Fibroblast of skin of right quadriceps (primary cell): ENCODE results near the gene BRINP2.

Experiments used
- DNase-seq: peaks from one replicate; pipeline ENCODE4 v3.0.0-alpha.2; 2013

BRINP2 gene

DNA sequence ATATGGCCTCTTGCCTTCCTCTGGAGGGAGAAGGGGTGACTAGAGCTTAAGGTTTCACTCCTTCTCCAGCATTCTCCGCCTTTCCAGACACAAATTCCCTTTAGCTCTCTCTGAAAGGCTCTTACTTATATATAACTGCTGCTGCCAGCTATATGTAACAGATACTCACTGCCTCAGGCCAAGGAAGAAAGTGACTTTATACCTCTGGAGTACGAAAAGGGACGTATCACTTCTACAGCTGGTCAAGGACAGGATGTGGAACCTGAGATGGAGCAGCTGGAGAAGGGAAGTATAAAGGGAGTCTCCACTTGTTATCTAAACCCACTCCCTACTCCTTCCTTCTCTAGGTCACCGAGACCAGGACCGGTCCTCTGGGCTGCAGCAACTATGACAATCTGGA is 102.4 kb downstream of the BRINP2 start:
- DNase-seq = no peak

DNA sequence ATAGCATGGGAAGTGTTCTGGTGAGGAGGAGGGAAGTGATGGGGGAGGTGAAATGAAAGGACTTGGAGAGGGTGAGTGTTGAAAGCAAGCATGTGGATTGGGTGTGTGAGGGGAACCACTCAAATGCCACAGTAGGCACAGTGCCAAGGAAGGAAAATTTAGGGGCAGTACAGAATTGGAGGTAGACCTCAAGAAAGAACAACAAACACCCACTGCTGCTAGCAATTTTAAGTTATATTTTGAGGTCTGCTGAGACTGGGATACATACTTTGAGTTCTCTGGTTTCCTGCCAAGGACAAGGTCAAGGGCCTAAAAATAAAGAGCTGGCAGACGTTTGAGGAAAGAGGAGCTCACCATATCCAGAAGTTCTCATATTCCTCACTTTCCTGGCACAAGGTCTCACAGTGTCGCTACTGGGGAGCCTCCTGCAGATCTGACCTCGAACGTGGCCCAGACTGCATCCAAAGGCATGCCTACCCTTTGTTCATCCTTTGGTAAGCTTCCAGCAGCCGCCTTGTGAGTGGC is 104.0 kb downstream of the BRINP2 start:
- peak; percentile 86 for DNase-seq

DNA sequence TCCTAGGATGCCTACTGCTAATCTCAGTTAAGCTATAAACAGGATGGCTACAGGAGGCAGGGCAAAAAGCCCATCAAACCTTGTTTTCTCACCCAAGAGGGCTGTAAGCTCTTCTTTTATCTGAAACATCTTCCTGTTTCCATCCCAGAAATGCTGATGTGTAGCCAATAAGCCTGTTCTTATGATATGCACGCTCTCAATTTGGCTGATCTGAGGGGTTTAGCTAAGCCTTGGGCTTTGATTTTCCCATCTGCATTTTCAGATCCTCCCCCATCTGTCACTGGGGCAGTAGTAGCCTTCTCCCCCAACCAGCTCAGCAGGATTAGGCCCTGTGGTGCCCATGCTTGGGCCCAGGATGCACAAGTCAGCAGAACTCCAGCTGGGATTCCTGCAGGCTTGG is 105.0 kb downstream of the BRINP2 start:
- no peak for DNase-seq

DNA sequence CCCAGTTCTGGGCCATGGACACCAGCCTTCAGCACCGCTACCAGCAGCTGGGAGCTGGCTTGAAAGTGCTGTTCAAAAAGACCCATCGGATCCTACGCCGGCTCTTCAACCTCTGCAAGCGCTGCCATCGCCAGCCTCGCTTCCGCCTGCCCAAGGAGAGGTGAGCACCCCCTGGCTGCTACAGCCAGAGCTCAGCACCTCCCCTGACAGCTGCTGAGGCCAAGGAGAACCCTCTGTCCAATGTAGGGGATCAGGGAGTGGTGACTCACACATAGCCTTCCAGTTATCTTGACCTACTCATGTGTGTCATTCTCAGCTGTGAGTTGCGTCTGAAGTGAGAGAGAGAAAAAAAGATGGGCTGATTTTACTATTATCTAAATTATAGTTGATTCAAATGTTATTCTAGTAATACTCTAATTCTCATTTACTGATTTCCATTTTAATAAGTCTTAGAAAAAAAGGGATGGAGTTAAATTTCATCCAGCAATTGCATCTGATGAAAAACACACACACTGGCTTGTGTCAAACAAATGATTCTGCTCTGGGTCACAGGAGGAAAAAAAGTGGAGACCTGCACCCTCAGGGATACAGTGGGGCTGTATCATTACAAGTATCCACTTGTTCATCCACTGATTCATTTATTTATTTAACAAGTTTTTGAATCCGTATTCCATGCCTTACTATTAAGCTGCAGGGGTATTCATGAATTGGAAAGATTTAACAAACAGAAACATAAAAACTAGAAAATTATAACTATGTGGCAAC is 108.0 kb downstream of the BRINP2 start:
- peak; percentile 19 for DNase-seq

DNA sequence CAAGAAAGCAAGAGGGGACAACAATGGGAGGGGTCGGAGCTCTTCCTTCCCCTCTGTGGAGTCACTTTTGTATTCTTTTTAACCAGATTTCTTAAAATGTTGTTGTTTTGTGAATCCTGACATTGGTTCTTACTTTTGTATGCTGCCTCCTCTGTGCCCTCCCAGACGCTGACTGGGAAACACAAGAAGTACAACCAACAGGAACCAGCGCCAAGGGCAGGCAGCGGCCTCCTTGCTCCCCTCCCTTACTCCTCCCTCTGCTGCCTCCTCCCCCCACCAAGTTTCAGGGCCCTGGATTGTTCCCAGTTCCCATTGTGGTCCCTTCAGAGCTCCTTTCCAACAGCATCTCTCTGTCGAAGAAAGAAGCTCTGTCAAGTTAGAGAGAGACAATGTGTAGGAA is 111.1 kb downstream of the BRINP2 start:
- no peak for DNase-seq

DNA sequence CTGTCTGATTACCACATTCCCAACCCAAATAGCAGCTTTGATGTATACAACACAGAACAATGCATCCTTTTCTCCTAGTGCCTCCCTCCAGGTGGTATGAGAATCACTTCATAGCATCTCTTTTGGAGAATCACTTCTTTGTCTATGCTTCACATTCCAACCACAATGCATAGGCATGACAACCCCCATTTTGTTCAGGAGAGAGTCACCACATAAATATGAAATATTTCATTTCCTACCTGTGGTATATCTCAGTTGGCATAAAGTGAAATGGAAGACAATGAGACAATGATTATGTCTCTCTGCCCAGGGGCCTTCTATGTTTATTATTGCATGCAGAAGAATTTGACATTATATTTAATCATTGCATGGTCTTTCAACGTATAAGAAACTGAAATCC is 112.2 kb downstream of the BRINP2 start:
- no peak for DNase-seq

DNA sequence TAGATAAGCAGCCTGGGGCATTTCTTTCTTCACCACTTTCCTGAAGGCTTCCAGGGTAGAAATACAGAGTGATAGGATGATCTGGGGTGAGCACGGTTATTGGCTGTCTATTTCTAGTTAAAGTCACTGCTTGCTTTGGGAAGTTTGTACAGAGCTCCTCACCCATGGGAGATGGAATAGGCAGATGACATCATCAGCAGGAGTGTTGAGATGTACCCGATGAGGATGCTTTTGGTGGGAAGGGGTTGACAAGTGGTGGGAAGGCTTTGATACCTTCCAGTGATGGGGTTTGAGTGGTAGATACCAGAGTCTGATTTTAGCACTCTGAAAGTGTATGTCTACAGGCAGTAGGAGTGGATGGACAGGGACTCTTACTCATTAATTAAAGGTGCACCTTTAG is 112.6 kb downstream of the BRINP2 start:
- DNase-seq = no peak

DNA sequence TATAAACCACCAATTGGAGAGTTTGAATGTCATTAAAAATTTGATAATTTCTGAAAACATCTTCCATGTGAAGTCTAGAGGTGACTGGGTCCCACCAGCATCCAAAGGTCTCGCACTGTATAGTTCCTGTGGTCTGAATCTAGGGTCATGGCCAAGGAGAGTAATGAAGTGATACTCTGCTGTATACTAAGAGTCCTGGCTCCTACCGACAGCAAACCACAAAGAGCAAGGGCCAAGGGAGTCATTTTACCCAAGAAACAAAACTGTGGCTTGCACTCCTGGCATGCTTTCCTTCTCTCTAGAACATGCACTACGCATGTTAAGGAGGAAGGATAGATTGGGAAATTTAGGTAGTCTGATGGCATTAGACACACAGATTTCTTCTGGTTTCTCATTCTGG is 115.6 kb downstream of the BRINP2 start:
- DNase-seq = peak; percentile 19

DNA sequence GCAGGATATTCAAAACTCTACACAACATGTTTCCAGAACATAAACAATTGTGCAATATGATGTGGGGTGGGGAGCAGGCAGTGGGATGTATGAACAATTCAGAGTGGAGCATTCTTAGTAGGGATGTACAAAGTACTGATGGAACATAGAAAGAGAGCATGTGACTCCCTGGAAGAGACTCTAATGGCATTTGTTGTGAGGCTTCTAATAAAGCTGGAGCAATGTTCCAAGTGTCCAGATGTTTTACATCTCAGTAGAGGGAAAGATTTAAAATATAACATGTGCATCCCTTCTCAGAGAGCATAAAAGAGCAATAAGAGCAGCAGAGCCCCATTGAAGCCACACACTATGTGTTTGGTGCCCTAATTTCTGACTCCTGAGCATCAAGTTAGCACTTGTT is 116.5 kb downstream of the BRINP2 start:
- DNase-seq = no peak

DNA sequence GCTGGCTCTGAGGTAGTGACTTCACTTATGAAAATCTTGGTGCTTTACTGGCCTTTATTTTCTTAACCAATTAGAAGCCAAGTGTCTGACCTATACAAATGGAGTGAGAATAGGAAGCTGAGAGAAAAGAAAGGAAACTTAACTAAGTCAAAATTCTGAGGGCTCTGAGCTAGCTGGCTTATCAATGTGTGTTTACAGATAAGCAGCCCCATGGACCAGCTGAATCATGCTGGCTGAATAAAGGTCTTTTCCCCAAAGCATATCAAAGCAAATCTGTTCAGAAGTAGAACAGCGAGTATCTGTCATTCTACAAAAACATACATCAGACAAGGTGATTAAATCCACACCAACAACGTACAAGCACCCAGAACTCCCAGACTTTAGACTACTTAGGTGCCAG is 117.2 kb downstream of the BRINP2 start:
- DNase-seq = no peak

DNA sequence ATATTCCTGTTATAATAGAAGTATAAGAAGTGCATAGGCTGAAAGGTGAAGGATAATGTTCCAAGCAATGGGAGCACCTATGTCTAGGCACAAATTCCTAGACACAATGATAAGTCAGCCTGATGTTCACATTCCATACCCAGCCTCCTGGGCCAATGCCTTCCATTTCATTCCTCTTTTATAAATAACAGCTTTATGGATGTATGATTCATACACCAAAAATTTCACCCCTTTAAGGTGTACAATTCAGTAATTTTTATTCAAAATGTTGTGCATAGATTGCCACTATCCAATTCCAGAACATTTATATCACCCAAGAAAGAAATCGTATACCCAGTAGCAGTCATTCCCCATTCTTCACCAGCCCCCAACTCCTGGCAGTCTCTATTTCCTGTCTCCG is 118.8 kb downstream of the BRINP2 start:
- DNase-seq = no peak

DNA sequence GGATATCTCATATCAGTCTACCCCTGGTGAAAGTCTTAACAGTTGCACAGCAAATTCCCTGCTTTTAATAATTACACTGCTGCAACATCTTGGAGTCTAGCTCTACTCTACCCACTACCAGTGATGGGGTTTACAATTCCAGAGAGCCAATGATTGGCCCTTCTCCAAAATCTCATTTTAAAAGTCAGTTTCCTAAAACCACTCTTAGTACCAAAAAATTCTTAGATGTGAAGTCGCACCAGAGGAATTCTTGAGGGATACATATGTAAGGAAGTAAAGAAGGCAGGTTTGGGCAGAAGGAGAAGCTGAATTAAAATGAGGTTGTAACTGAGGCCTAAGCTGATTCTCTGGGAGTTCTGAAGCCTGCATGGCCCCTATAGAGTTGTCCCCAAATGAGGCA is 129.7 kb downstream of the BRINP2 start:
- DNase-seq = peak; percentile 42

DNA sequence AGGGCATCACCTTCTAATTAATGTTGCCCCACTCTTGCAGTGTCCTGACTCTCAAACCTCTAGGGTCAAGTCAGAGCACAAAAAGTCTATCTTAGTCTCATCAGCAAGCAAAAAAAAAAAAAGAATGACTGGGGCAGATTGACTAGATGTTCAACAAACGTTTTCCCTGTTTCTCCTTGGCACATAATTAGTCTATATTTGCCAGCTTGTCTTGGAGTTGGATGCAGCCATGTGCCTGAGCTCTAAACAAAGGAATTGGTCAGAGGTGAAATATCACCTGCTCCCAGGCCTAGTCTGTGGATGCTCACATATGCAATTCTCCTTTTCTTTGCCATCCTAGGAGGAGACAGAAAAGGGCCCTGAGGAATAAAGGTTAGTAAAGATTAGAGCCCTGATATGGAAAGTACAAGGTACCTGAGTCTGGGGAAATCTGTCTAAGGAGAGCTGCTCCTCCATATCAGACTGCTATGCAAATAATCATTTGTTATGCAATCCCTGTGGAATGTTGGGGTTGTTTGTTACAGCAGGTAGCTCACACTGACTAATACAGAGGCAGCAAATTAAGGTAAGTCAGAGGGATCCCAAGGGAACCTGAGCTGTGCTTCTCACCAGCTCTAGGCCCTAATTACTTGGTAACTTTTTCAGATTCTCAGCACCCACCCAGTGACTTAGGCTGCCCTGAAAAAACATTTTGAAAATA is 130.8 kb downstream of the BRINP2 start:
- no peak for DNase-seq

DNA sequence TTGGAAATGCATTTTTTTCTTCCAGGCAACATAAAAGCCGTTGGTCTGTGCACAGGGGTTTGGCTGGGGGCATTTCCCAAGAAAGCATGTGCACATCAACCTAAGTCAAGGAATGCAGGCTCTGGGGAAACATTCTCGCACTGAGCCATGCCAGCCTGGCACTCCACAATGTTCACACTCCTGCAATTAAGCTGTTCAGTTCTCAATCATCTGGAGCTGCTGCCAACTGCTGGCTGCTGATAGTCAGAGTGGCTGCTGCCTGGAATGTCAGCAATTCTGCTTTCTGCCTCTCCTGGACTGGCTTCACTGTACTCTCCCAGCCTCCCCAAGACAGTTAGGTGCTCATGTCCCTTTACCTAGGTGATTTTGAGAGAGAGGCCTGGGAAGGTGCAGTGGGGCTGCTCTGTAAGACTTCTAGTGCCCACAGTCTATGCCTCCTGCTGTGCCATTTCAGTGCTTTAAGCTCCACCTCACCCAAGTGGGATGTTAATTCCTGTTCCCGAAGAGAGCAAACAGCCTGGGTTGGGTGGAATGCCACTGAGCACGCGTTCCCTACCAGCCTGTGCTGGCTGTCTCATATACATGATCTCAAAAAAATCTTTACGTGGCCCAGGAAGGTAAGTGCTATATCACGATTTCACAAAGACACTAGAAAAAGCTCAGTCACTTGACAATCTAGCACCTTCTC is 131.7 kb downstream of the BRINP2 start:
- DNase-seq = peak; percentile 16

DNA sequence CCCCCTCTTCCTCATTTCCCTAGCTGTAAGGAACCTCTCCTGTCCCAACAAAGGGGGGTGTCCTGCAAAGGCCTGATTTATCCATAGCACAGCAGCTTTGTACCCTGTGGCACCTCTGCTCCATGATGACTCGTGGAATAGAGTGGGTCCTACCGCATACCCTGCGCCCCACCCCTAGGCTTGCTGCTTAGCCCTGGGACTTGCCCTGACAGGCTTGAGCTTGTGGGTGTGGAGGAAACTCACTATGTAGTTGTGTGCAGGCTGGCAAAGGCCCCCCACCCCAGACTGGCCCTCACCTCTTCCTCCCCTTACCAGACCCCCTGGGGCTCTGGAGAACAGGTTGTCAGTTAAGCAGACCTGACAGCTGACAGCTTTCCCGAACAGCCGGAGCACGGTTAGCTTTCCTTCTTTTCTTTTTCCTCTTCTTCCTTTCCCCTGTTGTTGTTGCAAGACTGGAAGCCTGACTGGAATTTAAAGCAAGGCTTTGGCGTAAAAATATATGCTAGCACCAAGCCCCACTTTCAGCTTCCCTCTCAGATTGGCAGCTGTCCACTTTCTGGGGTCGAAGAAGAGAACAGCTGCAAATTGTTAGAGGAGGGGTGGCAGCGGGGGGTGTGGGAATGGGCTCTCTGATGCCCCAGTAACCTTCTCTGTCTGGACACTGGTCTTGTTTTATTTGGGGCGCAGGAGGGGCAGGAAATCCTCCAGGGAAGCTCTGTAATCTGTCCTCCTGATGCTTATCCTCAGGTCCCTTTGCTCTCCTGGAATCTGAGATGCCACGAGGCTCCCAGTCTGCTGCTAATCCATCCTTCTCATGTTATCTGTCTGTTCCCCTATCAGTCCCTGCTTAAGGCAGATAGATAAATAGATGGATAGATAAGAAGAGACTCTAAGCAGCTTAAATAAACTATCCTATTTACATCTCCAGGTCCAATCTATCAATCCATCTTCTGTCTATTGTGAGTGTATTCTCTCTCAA is 134.6 kb downstream of the BRINP2 start:
- DNase-seq = no peak

DNA sequence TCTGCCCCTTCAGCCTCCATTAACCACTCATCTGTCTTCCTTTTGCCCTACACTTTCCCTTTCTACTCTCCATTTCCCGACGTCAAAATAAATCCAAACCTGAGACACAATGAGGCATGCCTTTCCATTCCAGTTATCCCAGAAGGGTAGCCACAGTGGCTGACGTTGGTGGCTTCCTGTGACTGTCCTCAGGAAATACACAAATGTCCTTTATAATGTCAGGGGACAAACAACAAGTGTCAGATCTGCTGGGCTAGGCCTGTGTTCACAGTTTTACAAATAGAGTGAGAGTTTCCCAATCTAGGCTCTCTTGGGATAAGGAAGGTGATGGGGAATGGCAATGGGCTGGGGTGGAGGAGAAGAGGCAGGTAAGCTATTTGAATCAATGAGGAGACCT is 135.3 kb downstream of the BRINP2 start:
- no peak for DNase-seq

DNA sequence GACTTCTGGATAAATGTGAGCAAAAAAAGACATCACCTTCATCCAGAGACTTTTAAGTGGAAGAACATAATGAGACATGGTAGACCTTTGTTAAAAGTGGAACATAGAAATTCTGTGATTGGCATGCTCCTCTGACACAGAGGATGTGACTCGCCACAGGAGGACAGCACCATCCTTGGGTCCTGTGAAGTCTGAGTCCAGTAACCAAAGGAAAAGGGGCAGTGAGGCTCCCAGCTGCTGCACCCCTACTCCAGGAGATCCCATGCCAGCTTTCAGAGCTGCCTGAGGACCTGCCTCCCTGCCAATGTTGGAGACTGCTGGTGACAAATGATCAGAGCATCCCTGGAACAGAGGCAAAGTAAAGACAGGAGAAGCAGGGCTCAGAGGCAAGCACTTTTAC is 136.2 kb downstream of the BRINP2 start:
- DNase-seq = no peak

DNA sequence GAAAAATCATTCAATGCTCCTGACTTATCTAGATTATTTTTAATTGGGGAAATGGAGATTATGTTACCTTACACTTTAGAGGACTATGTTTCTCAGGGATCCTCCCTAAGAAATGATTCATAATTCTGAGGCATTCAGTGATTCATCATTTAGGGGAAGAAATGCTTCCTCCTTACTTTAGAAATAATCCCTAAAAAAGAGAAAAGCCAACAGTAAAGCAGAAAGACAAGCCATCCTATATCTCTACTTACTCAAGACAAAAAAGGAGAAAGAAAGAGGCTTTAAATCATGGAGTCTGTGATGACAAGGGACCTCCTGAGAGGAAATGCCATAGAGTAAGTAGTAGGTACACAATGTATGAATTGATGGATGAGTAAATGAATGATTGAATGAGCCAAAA is 137.0 kb downstream of the BRINP2 start:
- peak; percentile 78 for DNase-seq

DNA sequence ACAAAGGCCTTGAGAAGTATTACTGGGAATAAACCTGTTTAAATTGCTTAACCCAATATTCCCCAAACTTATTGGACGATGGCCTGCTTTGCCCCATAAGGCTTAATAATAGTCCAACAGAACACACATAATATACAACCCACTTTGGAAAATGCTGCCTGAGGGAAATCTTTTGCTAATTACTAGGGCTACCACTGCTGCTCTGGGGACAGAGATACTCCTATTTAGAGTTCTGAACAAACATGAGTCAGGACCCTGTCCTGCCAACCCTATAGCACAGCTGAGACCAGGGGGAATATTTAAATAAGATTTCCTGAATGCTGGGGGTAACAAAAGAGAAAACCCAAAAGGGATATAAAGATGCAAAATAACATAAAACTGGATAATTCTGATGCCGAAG is 139.1 kb downstream of the BRINP2 start:
- no peak for DNase-seq

DNA sequence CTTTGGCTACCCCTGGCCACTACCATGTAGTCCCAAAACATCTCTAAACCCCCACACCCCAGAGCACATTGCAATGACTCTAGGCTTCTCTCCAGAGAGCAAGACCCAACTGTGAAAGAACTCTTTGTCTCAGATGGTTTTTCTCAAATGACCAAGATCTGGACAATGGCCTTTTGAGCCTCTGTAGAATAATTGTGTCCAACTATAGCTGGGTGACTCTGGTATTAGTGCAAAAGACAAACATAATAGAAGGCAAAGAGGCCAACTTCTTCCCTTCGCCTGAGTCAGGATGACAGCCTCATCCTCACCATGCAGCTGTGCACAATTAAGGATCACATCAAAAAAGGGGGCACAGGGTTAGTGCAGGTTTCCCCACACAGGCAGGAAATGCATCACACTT is 139.6 kb downstream of the BRINP2 start:
- DNase-seq = peak; percentile 51

DNA sequence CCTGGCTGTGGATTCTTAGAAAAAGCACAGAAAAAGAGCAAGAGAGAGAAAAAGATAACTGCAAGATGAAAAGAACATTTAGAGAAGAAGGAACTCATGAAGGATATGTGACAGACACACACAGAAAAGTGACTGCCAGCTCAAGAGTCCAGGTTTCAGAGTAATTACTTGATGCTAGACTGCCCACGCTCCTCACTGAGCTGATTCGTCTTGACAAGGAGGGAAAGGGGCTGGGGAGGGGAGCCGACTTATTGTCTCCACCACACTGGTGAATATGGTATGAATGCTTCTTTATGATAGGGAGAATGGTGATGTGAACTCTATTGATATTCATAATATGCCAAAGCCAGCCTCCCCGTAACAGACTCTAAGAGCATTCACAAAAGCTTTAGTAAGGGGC is 140.4 kb downstream of the BRINP2 start:
- DNase-seq = no peak

DNA sequence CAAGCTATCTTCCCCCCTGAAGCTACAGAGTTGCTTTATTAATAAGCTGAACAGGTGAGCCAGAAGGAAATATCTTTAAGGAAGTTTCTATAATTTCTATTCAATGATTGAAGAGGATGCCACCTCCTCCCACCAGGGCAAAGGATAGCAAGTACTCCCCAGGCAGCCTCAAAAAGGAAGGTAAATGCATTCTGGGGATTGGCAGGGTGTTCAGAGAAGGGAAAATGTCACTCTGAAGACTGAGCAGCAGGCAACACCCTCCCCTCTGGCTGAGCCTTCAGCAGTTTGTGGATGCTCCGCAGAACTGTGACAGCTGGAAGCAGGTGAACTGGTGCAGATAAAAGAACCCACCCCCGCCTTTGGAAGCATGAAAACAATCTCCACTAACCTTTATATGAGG is 140.8 kb downstream of the BRINP2 start:
- no peak for DNase-seq

DNA sequence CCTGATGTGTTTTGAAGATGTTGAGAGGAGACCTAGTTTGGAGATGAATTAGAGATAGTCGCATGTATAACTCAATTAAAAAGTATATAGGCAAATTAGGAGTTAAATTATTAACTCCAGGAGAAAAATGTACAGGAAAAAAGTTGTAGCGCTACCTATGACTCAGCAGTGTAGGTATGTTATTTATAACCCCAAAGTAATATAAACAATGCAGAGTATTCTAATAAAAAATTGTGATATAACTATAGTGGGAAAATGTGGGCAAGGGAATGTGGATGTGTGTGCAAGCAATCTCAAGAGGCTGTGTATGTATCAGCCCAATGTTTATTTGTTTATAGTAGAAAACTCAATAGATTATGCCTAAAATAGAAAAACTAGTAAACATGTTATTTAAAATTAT is 144.5 kb downstream of the BRINP2 start:
- no peak for DNase-seq
